A673 (cell line): ENCODE results near the gene SSNA1. TPM values are rescaled to one million over a fixed set of nuclear protein-coding genes. Genes with fewer than 3 reads are reported as not detected.

Source experiments
- BruUV-seq: library from RNA; stranded (reverse); fragments of 400-500 nt; replicated peaks from 2 replicates; lab custom pipeline; 2021; lab: Mats Ljungman, UMichigan
- CTCF ChIA-PET: fragments of 300-600 bp; sonication (Branson Sonifier 250); formaldehyde crosslinking; loops from one replicate; lab custom pipeline; 2022; ENCODE audit warnings: antibody characterized with exemption; lab: Charles Lee
- POLR2A ChIA-PET: fragments of 300-600 bp; sonication (Branson Sonifier 250); formaldehyde crosslinking; loops from one replicate; lab custom pipeline; 2022; ENCODE audit warnings: antibody characterized with exemption; ENCODE audit not compliant: low non-redundant PET; lab: Charles Lee
- DNase-seq: peaks from one replicate; pipeline ENCODE4 v3.0.0-alpha.2; 2015; ENCODE audit warnings: low spot score
- H3K27ac ChIP-seq: fragments of 200-600 bp; sonication (generic); 2 replicates; pipeline ENCODE4 v1.5.1; 2016; ENCODE audit warnings: mixed run types, low read depth, mild to moderate bottlenecking, mixed read lengths, antibody characterized with exemption, low read length; ENCODE audit not compliant: poor library complexity, severe bottlenecking
- H3K27me3 ChIP-seq: fragments of 200-600 bp; sonication (generic); replicated peaks from 2 replicates; pipeline ENCODE4 v1.6.1; 2017; ENCODE audit warnings: mixed run types, low read depth, mild to moderate bottlenecking, mixed read lengths, antibody characterized with exemption, low read length; ENCODE audit not compliant: insufficient read depth, poor library complexity
- H3K36me3 ChIP-seq: fragments of 200-600 bp; sonication (generic); 2 replicates; pipeline ENCODE4 v1.6.1; 2016; ENCODE audit warnings: mixed run types, mild to moderate bottlenecking, mixed read lengths, antibody characterized with exemption, low read length; ENCODE audit not compliant: insufficient read depth, poor library complexity, severe bottlenecking
- H3K4me1 ChIP-seq: fragments of 200-600 bp; sonication (generic); 2 replicates; pipeline ENCODE4 v1.6.1; 2017; ENCODE audit warnings: mixed run types, mild to moderate bottlenecking, mixed read lengths, antibody characterized with exemption, low read length; ENCODE audit not compliant: insufficient read depth, poor library complexity, severe bottlenecking
- H3K4me3 ChIP-seq: fragments of 200-600 bp; sonication (generic); 2 replicates; pipeline ENCODE4 v1.5.1; 2016; ENCODE audit warnings: low read depth, mixed run types, mild to moderate bottlenecking, mixed read lengths, low read length; ENCODE audit not compliant: poor library complexity, severe bottlenecking
- H3K9me3 ChIP-seq: fragments of 200-600 bp; sonication (generic); 2 replicates; pipeline ENCODE4 v1.6.1; 2016; ENCODE audit warnings: mixed run types, low read depth, mild to moderate bottlenecking, mixed read lengths, antibody characterized with exemption, low read length; ENCODE audit not compliant: poor library complexity, severe bottlenecking
- CTCF ChIP-seq: fragments of 300-800, 200-600 bp; sonication (generic); conservative IDR thresholded peaks from 2 replicates; pipeline ENCODE4 v1.5.1; 2017; ENCODE audit warnings: low read depth, mild to moderate bottlenecking, antibody characterized with exemption, low read length, moderate library complexity, mixed read lengths
- EZH2 ChIP-seq: fragments of 200-600 bp; sonication (generic); IDR thresholded peaks from 2 replicates; pipeline ENCODE4 v1.6.1; 2017; ENCODE audit warnings: borderline replicate concordance, low read depth, mild to moderate bottlenecking, mixed read lengths, antibody characterized with exemption, low read length; ENCODE audit not compliant: poor library complexity, severe bottlenecking
- intact Hi-C: fragments of 100-400 bp; cut with micrococcal nuclease; formaldehyde crosslinking; loops from one replicate; pipeline ENCODE4 v1.10.0; 2022; ENCODE audit not compliant: unreplicated experiment
- total RNA-seq: library from RNA; stranded (reverse); gene quantifications from 2 replicates; pipeline ENCODE4 v1.2.3, GENCODE V29; 2021

Gene SSNA1
- total RNA-seq, 1 experiment from 2014 or later: 87.3 TPM

DNA sequence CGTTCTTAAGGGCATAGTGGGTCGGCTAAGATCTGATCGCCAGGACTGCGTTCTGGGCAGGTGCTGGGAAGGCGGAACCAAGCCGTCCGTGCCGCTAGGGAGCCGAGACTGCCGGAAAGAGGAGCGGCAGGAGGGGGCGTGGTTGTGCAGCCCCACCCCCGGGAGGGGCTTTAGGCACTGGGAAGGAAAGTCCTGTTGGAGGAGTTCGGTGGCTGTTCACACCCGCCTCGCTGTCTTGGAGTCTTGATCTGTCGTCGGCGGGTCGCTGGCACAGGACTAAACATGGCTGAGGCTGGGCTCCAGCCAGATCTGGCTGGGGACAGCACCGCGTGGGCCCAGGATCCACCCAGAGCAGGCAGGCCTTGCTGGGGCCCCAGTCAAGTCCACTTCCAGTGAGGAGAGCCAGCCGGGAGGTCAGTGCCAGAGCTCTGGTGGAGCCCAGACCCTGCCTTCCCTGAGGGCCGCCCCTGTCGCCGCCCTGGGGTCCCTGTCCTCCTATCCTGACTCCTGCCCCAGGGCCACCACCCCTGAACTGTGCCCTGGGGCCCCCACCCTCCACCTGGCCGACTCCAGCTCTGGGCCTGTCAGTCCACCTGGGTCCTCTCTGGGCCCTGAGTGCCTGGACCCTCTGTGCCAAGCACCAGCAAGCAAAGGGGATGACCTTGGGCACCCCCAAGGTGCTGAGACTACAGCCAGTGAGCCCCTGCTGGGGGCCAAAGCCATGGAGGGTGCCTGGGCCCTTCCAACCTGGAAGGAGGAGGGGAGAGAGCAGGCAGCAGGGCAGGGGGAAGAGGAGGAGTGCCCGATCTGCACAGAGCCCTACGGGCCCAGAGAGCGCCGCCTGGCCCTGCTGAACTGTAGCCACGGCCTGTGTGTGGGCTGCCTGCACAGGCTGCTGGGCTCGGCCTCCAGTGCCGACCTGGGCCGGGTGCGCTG lies 29.1 kb downstream of the SSNA1 start:
- Histone ChIP-seq H3K27ac (peak overlapping the region; percentile 13), H3K9me3 (no peaks in the 10 kb centered on the region), H3K27me3 (no peaks in the 10 kb centered on the region), H3K4me3 (peak overlapping the region; percentile 30), H3K4me1 (peaks cover 3% of the 10 kb centered on the region), H3K36me3 (peaks cover 5% of the 10 kb centered on the region)
- peak; percentile 88 for DNase-seq
- intact Hi-C loops: no loop called here
- TF ChIP-seq EZH2 (no peak), CTCF (no peak)
- no TSS peak for BruUV-seq
- ChIA-PET CTCF (interaction anchor here (0.6 kb wide), 1 partner anchor 55 kb away, joined by 8 read pairs; no protein-coding TSS in a partner anchor), POLR2A (no interaction called here)

DNA sequence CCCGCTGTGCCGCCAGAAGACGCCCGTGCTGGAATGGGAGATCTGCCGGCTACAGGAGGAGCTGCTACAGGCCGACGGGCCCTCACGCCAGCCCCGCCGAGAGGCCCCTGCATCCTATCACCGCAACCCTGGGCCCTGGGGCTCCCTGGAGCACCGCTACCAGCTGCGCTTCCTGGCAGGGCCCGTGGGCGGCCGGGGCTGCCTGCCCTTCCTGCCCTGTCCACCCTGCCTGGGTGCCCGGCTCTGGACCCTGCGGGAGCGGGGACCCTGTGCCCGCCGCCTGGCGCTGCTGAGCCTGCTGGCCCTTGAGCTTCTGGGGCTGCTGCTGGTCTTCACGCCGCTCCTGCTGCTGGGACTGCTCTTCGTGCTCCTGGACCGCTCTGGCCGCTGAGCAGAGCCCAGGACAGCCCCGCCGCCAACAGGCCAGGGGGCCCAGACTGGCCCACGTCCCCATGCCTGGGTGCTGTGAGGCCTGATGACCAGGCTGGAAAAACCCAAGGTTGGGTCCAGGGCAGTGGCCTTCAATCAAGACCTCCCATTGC lies 29.8 kb downstream of the SSNA1 start:
- no peak overlapping the region for H3K4me3 ChIP-seq
- TF ChIP-seq EZH2 (no peak), CTCF (no peak)
- H3K27me3 ChIP-seq: no peaks in the 10 kb centered on the region
- H3K4me1 ChIP-seq: peaks cover 9% of the 10 kb centered on the region
- peaks cover 5% of the 10 kb centered on the region for H3K36me3 ChIP-seq
- H3K27ac ChIP-seq: peak overlapping the region; percentile 13
- intact Hi-C loops: no loop called here
- BruUV-seq: no TSS peak
- CTCF ChIA-PET: no interaction called here
- DNase-seq: no peak
- no peaks in the 10 kb centered on the region for H3K9me3 ChIP-seq
- POLR2A ChIA-PET: no interaction called here

GRCh38 chr9:137218754-137219271 lies 30.3 kb downstream of the SSNA1 start:
- intact Hi-C loops: no loop called here
- Histone ChIP-seq H3K27ac (no peak overlapping the region), H3K4me1 (peaks cover 9% of the 10 kb centered on the region), H3K4me3 (no peak overlapping the region), H3K27me3 (no peaks in the 10 kb centered on the region), H3K36me3 (peaks cover 5% of the 10 kb centered on the region), H3K9me3 (no peaks in the 10 kb centered on the region)
- no peak for DNase-seq
- POLR2A ChIA-PET: no interaction called here
- TF ChIP-seq EZH2 (no peak), CTCF (no peak)
- BruUV-seq: no TSS peak
- CTCF ChIA-PET: no interaction called here
